Body of pancreas (tissue), 4 donors: Measurements from ENCODE around the gene ELOVL5.

Experiments
- POLR2A ChIP-seq, 3 donors: fragments of 450-650 bp; IDR thresholded peaks; one replicate each; pipeline ENCODE4 v1.6.1; 2016; ENCODE audit warnings: antibody characterized with exemption in 3 of 3, mild to moderate bottlenecking in 2 of 3
- TF ChIP-seq, protein P1 (sequence below), 7 experiments: fragments of 450-650 bp in 4 of 7; fragments of 200-600 bp in 3 of 7; sonication (generic) in 3 of 7; IDR thresholded peaks; one replicate each; pipeline ENCODE4 v1.5.1; 2016 to 2019; ENCODE audit warnings: antibody characterized with exemption in 7 of 7

DNA sequence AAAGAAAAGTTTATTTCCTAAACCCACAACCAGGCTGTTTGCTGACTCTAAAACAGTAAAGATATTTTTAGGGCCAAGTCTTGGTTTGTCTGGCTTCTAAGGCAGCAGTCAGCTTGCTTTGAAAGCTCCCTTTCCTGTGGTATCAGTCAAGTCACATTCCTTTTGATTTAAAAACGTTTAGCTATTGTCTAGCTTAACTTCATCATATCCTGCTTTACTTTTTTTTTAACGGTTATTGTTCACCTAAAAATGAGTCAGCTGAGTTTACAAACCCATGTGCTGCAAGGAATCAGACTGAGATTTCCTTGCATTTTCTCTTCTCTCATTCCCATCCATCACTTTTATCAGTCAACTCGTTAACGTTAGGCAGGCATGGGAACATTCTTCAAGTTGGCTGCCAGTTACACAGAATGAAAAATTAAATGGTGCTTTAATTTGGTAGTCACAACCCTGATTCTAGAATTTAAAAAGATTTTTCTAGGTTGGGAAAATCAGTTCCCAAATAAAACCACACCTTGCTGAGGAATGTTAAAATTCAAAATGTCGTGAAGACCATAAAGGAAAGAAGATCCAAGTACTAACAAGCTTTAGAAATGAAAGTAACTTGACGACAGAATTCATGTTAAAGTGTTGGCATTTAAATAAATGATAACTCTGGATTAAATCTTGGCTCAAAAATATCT is 45.9 kb downstream of the ELOVL5 start:
- TF ChIP-seq, protein P1, sequence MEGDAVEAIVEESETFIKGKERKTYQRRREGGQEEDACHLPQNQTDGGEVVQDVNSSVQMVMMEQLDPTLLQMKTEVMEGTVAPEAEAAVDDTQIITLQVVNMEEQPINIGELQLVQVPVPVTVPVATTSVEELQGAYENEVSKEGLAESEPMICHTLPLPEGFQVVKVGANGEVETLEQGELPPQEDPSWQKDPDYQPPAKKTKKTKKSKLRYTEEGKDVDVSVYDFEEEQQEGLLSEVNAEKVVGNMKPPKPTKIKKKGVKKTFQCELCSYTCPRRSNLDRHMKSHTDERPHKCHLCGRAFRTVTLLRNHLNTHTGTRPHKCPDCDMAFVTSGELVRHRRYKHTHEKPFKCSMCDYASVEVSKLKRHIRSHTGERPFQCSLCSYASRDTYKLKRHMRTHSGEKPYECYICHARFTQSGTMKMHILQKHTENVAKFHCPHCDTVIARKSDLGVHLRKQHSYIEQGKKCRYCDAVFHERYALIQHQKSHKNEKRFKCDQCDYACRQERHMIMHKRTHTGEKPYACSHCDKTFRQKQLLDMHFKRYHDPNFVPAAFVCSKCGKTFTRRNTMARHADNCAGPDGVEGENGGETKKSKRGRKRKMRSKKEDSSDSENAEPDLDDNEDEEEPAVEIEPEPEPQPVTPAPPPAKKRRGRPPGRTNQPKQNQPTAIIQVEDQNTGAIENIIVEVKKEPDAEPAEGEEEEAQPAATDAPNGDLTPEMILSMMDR (IDR thresholded peaks at IDR 0.05), result no peak
- TF ChIP-seq POLR2A (IDR thresholded peaks at IDR 0.05), result no peak
